T follicular helper cell (primary cell): ENCODE results near the gene CCNL2.

ENCODE experiments used
- DNase-seq: peaks from one replicate; pipeline ENCODE4 v3.0.0-alpha.2; 2020; ENCODE audit warnings: low read depth

The CCNL2 gene

GRCh38 chr1:1342061-1342562 lies 57.0 kb downstream of the CCNL2 start:
- DNase-seq: no peak

GRCh38 chr1:1341549-1342021 lies 57.5 kb downstream of the CCNL2 start:
- no peak for DNase-seq

- DNase-seq: no peak
These were observed 58.2 kb downstream of the CCNL2 start for GRCh38 chr1:1340791-1341548.

DNA sequence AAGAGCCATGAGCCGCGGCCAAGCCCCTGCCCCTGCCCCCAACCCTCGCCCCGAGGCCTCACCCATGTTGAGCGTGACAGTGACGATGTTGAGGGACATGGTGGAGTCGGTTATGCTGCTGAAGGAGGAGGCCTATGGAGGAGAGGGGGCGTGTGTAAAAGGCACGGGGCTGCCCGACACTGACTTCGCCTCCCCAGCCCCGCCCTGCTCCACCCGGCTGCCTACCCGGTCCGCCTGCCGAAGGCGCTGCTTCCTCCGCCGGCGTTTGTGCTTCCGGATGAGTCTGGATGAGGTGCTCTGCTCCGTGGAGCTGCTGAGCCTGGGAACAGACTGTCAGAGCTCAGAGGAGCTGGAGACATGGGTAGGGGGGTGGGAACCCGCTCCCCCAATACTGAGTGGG lies 59.0 kb downstream of the CCNL2 start:
- DNase-seq: no peak

DNA sequence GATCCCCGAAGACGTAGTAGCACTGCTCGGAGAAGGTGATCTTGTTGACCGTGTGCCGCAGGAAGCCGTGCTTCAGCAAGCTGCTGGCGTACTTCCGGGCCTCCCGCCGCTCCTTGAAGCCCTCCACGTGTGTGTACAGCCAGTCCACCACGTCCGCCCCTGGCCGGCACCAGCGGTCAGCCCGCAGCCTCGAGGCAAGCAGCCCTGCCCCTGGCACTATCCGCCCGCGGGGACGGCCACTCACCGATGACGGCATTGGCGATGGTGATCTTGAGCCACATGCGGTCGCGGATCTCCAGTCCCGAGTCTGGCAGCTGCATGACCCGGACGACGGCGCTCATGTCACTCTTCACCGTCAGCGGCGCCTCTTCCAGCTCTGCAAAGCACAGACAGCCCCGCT lies 60.9 kb downstream of the CCNL2 start:
- DNase-seq: no peak

- DNase-seq: peak; percentile 20
These were observed 61.4 kb downstream of the CCNL2 start for GRCh38 chr1:1337793-1338147.

DNA sequence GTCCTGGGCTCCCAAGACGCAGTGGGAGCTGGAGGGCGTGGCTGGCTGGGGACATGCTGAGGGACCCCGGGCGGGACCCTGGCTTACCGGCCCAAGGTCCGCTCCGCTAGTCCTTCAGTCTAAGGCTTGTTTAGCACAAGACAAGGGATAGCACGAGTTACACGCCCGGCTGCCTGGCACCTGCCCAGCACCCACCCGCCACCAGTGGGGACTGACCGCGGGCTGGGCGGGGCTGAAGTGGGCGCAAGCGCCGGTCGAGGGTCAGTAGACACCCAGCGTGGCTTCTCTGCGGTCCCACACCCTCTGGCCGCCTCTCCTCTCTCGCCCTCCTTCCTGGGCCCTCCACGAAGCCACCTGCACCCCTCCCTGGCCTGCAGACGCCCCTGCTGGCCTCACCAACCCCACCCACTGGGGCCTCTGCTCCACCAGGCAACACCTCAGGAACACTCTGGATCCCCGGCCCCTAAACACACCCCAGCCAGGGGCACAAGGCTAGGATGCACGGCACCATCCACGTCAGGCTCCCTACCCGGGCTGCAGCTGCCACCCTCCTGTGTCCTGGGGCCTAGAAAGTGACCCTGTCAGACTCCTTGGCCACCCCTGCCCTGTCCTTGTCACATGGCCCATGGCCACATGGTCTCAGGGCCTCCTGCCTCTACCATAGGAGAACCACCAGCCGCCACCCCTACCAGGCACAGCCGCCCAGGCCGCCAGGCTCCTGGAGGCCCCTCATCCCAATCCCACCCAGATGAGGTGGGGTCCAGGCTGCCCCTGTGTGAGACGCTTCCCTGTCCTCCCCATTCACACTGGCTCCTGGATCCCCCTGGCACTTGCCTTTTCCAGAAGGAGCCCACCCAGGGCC lies 62.0 kb downstream of the CCNL2 start:
- DNase-seq: no peak

DNA sequence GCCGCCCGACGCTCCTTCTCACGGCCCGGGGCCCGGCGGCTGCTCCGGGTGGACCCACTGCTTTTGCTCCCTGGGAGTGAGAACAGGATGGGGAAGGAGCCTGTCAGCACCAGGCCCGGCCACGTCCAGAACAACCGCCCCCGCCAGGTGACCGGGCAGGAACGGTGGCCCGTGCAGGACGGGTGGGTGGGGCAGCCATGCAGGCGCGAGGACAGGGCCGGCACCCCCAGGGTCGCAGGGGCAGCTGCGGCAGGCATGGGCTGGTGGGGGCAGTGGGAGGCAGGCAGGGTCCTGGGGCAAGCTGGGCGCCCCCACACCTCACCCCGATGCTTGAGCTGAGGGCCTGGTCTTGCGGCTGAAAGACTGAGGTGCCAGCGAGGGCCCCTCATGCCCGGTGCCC lies 62.7 kb downstream of the CCNL2 start:
- no peak for DNase-seq

DNA sequence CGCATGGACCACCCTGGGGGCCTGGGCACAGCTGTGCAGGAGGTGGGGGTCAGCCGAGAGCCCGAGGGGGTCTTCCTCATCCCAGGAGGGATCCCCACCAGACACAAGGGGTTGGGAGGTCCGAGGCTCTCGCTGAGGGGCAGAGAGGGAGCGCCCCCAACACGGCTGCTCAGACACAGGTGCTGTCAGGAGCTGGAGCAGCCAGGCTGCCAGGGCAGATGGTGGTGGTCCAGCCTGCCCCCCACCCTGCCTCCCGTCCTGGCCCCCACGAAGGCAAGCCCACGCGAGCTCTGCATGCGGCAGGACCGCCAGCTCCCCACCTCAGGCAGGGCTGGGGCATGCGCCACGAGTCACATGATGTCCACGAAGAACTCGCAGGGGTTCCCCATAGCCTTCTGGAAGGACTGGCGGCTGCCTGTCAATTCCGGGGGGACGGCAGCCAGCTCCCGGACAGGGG lies 63.3 kb downstream of the CCNL2 start:
- DNase-seq: no peak
